ENCODE results near the gene LGR5.

GRCh38 chr12:71594214-71594948 lies 154.8 kb downstream of the LGR5 start:
- TF ChIP-seq CTCF (IDR thresholded peaks at IDR 0.05; ENCODE audit: insufficient read depth, low read depth, low read length), result no peak
- no peak for TF ChIP-seq EZH2 (IDR thresholded peaks at IDR 0.05; ENCODE audit: insufficient read depth, low read length)
